ENCODE data around the gene ARL5B.

The ARL5B gene

DNA sequence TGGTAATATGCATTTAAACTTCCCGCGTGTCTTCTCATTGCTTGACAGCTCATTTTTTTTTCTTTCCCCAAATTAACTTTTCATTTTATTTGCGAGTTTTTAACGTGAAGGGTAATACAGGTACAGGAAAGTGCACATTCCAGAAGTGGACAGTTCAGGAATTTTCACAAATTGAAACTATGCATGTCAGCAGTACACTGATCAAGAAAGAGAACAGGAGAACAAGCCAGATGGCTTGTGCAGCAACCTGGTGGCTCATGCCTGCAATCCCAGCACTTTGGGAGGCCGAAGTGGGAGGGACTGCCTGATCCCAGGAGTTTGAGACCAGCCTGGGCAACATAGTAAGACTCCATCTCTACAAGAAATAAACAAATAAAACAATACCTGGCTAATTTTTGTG is 28.5 kb downstream of the ARL5B start:
- TF ChIP-seq ZC3H10 (CRISPR knock-in tag; IDR thresholded peaks at IDR 0.05) (no peak), TOX (CRISPR knock-in tag; IDR thresholded peaks at IDR 0.05; ENCODE audit: borderline replicate concordance) (no peak), ESRRG (CRISPR knock-in tag; IDR thresholded peaks at IDR 0.05) (no peak), ZNF565 (CRISPR knock-in tag; conservative IDR thresholded peaks at IDR 0.05; ENCODE audit: low read depth) (no peak), ARNTL (CRISPR knock-in tag; IDR thresholded peaks at IDR 0.05; ENCODE audit: borderline replicate concordance, low read depth) (no peak), SNAI2 (CRISPR knock-in tag; IDR thresholded peaks at IDR 0.05) (no peak), BACH2 (CRISPR knock-in tag; IDR thresholded peaks at IDR 0.05; ENCODE audit: borderline replicate concordance) (no peak)
- TF ChIP-seq, protein P1, sequence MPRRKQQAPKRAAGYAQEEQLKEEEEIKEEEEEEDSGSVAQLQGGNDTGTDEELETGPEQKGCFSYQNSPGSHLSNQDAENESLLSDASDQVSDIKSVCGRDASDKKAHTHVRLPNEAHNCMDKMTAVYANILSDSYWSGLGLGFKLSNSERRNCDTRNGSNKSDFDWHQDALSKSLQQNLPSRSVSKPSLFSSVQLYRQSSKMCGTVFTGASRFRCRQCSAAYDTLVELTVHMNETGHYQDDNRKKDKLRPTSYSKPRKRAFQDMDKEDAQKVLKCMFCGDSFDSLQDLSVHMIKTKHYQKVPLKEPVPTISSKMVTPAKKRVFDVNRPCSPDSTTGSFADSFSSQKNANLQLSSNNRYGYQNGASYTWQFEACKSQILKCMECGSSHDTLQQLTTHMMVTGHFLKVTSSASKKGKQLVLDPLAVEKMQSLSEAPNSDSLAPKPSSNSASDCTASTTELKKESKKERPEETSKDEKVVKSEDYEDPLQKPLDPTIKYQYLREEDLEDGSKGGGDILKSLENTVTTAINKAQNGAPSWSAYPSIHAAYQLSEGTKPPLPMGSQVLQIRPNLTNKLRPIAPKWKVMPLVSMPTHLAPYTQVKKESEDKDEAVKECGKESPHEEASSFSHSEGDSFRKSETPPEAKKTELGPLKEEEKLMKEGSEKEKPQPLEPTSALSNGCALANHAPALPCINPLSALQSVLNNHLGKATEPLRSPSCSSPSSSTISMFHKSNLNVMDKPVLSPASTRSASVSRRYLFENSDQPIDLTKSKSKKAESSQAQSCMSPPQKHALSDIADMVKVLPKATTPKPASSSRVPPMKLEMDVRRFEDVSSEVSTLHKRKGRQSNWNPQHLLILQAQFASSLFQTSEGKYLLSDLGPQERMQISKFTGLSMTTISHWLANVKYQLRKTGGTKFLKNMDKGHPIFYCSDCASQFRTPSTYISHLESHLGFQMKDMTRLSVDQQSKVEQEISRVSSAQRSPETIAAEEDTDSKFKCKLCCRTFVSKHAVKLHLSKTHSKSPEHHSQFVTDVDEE (CRISPR knock-in tag; IDR thresholded peaks at IDR 0.05) = no peak
- TF ChIP-seq, protein P2, sequence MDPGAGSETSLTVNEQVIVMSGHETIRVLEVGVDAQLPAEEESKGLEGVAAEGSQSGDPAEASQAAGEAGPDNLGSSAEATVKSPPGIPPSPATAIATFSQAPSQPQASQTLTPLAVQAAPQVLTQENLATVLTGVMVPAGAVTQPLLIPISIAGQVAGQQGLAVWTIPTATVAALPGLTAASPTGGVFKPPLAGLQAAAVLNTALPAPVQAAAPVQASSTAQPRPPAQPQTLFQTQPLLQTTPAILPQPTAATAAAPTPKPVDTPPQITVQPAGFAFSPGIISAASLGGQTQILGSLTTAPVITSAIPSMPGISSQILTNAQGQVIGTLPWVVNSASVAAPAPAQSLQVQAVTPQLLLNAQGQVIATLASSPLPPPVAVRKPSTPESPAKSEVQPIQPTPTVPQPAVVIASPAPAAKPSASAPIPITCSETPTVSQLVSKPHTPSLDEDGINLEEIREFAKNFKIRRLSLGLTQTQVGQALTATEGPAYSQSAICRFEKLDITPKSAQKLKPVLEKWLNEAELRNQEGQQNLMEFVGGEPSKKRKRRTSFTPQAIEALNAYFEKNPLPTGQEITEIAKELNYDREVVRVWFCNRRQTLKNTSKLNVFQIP (CRISPR knock-in tag; IDR thresholded peaks at IDR 0.05; ENCODE audit: borderline replicate concordance, low read depth) = no peak
- no peak for ATAC-seq

DNA sequence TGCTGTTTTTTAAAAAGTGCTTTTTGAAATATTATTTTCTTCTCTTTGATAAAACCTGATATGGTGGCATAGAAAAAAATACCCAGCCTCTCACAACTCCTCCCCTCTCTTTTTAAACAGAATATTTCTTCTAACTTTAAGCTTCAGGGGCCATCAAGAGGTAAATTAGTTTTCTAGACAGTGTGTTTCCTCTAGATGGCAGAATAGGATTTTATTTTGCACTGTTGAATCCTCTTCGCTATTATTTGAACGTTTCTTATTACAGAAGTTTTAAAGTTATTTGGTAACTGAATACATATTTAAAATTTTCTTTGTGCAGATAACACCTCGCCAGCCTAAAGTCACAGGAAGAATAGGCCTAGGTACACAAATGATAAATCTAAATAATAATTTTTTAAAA is 30.3 kb downstream of the ARL5B start:
- TF ChIP-seq ZFP30 (CRISPR knock-in tag; IDR thresholded peaks at IDR 0.05) = no peak
- no peak for TF ChIP-seq TCF4 (CRISPR knock-in tag; IDR thresholded peaks at IDR 0.05; ENCODE audit: borderline replicate concordance)
- TF ChIP-seq SNAI2 (CRISPR knock-in tag; IDR thresholded peaks at IDR 0.05) = no peak
- no peak for TF ChIP-seq ZC3H10 (CRISPR knock-in tag; IDR thresholded peaks at IDR 0.05)
- no peak for TF ChIP-seq ESRRG (CRISPR knock-in tag; IDR thresholded peaks at IDR 0.05)
- TF ChIP-seq, protein P2 (CRISPR knock-in tag; IDR thresholded peaks at IDR 0.05; ENCODE audit: borderline replicate concordance, low read depth) = no peak
- no peak for TF ChIP-seq ARNTL (CRISPR knock-in tag; IDR thresholded peaks at IDR 0.05; ENCODE audit: borderline replicate concordance, low read depth)
- TF ChIP-seq ISL1 (CRISPR knock-in tag; IDR thresholded peaks at IDR 0.05) = no peak
- TF ChIP-seq ZNF70 (CRISPR knock-in tag; IDR thresholded peaks at IDR 0.05) = no peak
- TF ChIP-seq PPARA (CRISPR knock-in tag; IDR thresholded peaks at IDR 0.05; ENCODE audit: borderline replicate concordance) = no peak
- TF ChIP-seq CSDC2 (CRISPR knock-in tag; IDR thresholded peaks at IDR 0.05) = no peak
- TF ChIP-seq BACH2 (CRISPR knock-in tag; IDR thresholded peaks at IDR 0.05; ENCODE audit: borderline replicate concordance) = no peak
- no peak for TF ChIP-seq ZFP3 (CRISPR knock-in tag; IDR thresholded peaks at IDR 0.05)
- no peak for TF ChIP-seq GLIS3 (CRISPR knock-in tag; IDR thresholded peaks at IDR 0.05)
- TF ChIP-seq ZNF8 (CRISPR knock-in tag; IDR thresholded peaks at IDR 0.05) = no peak
- TF ChIP-seq, protein P3, sequence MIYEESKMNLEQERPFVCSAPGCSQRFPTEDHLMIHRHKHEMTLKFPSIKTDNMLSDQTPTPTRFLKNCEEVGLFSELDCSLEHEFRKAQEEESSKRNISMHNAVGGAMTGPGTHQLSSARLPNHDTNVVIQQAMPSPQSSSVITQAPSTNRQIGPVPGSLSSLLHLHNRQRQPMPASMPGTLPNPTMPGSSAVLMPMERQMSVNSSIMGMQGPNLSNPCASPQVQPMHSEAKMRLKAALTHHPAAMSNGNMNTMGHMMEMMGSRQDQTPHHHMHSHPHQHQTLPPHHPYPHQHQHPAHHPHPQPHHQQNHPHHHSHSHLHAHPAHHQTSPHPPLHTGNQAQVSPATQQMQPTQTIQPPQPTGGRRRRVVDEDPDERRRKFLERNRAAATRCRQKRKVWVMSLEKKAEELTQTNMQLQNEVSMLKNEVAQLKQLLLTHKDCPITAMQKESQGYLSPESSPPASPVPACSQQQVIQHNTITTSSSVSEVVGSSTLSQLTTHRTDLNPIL (CRISPR knock-in tag; IDR thresholded peaks at IDR 0.05; ENCODE audit: low read depth) = no peak
- ATAC-seq = peak; percentile 88

DNA sequence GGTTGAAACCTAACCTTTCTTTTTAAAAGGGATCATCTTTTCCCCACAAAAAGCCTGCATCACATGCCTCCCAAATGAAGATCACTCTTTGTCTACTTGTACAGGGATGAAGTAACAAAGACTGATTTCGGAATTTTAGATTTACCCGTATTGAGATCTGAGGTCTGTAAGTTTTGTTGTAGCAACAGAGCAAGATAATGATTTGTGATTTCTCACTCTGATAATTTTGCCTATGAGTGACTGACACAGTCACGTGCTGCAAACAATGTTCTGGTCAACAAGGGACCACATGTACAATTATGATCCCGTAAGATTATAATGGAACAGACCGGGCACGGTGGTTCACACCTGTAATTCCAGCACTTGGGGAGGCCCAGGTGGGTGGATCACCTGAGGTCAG is 31.3 kb downstream of the ARL5B start:
- ATAC-seq = no peak
- TF ChIP-seq, protein P3 (CRISPR knock-in tag; IDR thresholded peaks at IDR 0.05; ENCODE audit: low read depth) = no peak
- TF ChIP-seq ISL1 (CRISPR knock-in tag; IDR thresholded peaks at IDR 0.05) (no peak), ZNF70 (CRISPR knock-in tag; IDR thresholded peaks at IDR 0.05) (no peak), GLIS3 (CRISPR knock-in tag; IDR thresholded peaks at IDR 0.05) (no peak), PPARA (CRISPR knock-in tag; IDR thresholded peaks at IDR 0.05; ENCODE audit: borderline replicate concordance) (no peak), ZFP3 (CRISPR knock-in tag; IDR thresholded peaks at IDR 0.05) (no peak), RARB (CRISPR knock-in tag; IDR thresholded peaks at IDR 0.05) (no peak), TCF4 (CRISPR knock-in tag; IDR thresholded peaks at IDR 0.05; ENCODE audit: borderline replicate concordance) (no peak), ZFP30 (CRISPR knock-in tag; IDR thresholded peaks at IDR 0.05) (no peak), SNAI2 (CRISPR knock-in tag; IDR thresholded peaks at IDR 0.05) (no peak), BACH2 (CRISPR knock-in tag; IDR thresholded peaks at IDR 0.05; ENCODE audit: borderline replicate concordance) (no peak), ESRRG (CRISPR knock-in tag; IDR thresholded peaks at IDR 0.05) (no peak), OSR1 (CRISPR knock-in tag; IDR thresholded peaks at IDR 0.05) (no peak)
- TF ChIP-seq, protein P1 (CRISPR knock-in tag; IDR thresholded peaks at IDR 0.05) = no peak
- TF ChIP-seq, protein P4, sequence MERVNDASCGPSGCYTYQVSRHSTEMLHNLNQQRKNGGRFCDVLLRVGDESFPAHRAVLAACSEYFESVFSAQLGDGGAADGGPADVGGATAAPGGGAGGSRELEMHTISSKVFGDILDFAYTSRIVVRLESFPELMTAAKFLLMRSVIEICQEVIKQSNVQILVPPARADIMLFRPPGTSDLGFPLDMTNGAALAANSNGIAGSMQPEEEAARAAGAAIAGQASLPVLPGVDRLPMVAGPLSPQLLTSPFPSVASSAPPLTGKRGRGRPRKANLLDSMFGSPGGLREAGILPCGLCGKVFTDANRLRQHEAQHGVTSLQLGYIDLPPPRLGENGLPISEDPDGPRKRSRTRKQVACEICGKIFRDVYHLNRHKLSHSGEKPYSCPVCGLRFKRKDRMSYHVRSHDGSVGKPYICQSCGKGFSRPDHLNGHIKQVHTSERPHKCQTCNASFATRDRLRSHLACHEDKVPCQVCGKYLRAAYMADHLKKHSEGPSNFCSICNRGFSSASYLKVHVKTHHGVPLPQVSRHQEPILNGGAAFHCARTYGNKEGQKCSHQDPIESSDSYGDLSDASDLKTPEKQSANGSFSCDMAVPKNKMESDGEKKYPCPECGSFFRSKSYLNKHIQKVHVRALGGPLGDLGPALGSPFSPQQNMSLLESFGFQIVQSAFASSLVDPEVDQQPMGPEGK (CRISPR knock-in tag; IDR thresholded peaks at IDR 0.05; ENCODE audit: borderline replicate concordance) = no peak

Measured in SK-N-SH treated with all-trans-retinoic acid at 6 μM for 48 hours (cell line).